Upper lobe of right lung (tissue), 1 donor: Measurements from ENCODE around the gene F13A1. TPM values are rescaled to one million over a fixed set of nuclear protein-coding genes. Genes with fewer than 3 reads are reported as not detected.
A peak's percentile ranks its signal among the peaks of the same experiment; 100 is the strongest.

ENCODE experiments used
- ATAC-seq: fragments of 200-7000 bp; cut with Tn5 transposase; one replicate; pipeline ENCODE4 v1.9.1; 2020; ENCODE audit warnings: mild to moderate bottlenecking, moderate library complexity
- DNase-seq: peaks from one replicate; pipeline ENCODE4 v3.0.0-alpha.2; 2020
- H3K27ac ChIP-seq: fragments of 200-600 bp; one replicate; pipeline ENCODE4 v1.8.0; 2022
- H3K27me3 ChIP-seq: fragments of 200-600 bp; one replicate; pipeline ENCODE4 v1.8.0; 2022; ENCODE audit warnings: mild to moderate bottlenecking
- H3K36me3 ChIP-seq: fragments of 200-600 bp; one replicate; pipeline ENCODE4 v1.8.0; 2022
- H3K4me1 ChIP-seq: fragments of 200-600 bp; one replicate; pipeline ENCODE4 v1.8.0; 2022
- H3K4me3 ChIP-seq: fragments of 200-600 bp; one replicate; pipeline ENCODE4 v1.8.0; 2022; ENCODE audit warnings: mild to moderate bottlenecking
- H3K9me3 ChIP-seq: fragments of 200-600 bp; one replicate; pipeline ENCODE4 v1.8.0; 2022
- CTCF ChIP-seq: fragments of 200-600 bp; IDR thresholded peaks from one replicate; pipeline ENCODE4 v1.8.0; 2022; ENCODE audit warnings: antibody characterized with exemption
- intact Hi-C: fragments of 100-400 bp; cut with DNase I; formaldehyde crosslinking; loops from one replicate; pipeline ENCODE4 v1.11.0; 2022
- total RNA-seq: library from RNA; stranded (reverse); fragmentation: NEBNext Ultra II Directional; extraction: Animal tissue kit (Norgen Biotek cat#: 25700); gene quantifications from one replicate; pipeline ENCODE4 v1.2.1, GENCODE V29; 2021
- donor health status: DM: no; HTN: yes; CAD: no; lungs with severe emphysema.

Gene F13A1
- total RNA-seq, 1 donor from 2014 or later, result 94.5 TPM

- ATAC-seq, result no peak
- TF ChIP-seq CTCF, result no peak
- Histone ChIP-seq H3K4me1 (no peaks in the 10 kb centered on the region), H3K4me3 (no peak overlapping the region), H3K27ac (no peak overlapping the region), H3K9me3 (no peaks in the 10 kb centered on the region), H3K27me3 (no peaks in the 10 kb centered on the region), H3K36me3 (no peaks in the 10 kb centered on the region)
- intact Hi-C loops, result no loop called here
- no peak for DNase-seq
Measured at GRCh38 chr6:6227896-6228295, 92.6 kb downstream of the F13A1 start.

- no peak overlapping the region for H3K4me3 ChIP-seq
- no peaks in the 10 kb centered on the region for H3K4me1 ChIP-seq
- intact Hi-C loops, result no loop called here
- H3K9me3 ChIP-seq, result no peaks in the 10 kb centered on the region
- peak; percentile 63 for ATAC-seq
- no peak for DNase-seq
- no peaks in the 10 kb centered on the region for H3K27me3 ChIP-seq
- H3K36me3 ChIP-seq, result no peaks in the 10 kb centered on the region
- no peak overlapping the region for H3K27ac ChIP-seq
- no peak for TF ChIP-seq CTCF
Measured at GRCh38 chr6:6225885-6226529, 94.5 kb downstream of the F13A1 start.

GRCh38 chr6:6224933-6225486 is 95.5 kb downstream of the F13A1 start:
- no peaks in the 10 kb centered on the region for H3K36me3 ChIP-seq
- ATAC-seq, result no peak
- H3K4me3 ChIP-seq, result no peak overlapping the region
- DNase-seq, result no peak
- no peak overlapping the region for H3K27ac ChIP-seq
- no peaks in the 10 kb centered on the region for H3K9me3 ChIP-seq
- TF ChIP-seq CTCF, result no peak
- H3K4me1 ChIP-seq, result no peaks in the 10 kb centered on the region
- H3K27me3 ChIP-seq, result no peaks in the 10 kb centered on the region
- intact Hi-C loops, result no loop called here

- Histone ChIP-seq H3K9me3 (no peaks in the 10 kb centered on the region), H3K4me3 (no peak overlapping the region), H3K4me1 (no peaks in the 10 kb centered on the region), H3K27me3 (no peaks in the 10 kb centered on the region), H3K27ac (no peak overlapping the region), H3K36me3 (no peaks in the 10 kb centered on the region)
- ATAC-seq, result no peak
- TF ChIP-seq CTCF, result peak; percentile 18
- intact Hi-C loops, result no loop called here
- no peak for DNase-seq
Measured at GRCh38 chr6:6221787-6222535, 98.5 kb downstream of the F13A1 start.

GRCh38 chr6:6220718-6221117 is 99.7 kb downstream of the F13A1 start:
- peak; percentile 18 for TF ChIP-seq CTCF
- no peaks in the 10 kb centered on the region for H3K9me3 ChIP-seq
- H3K4me1 ChIP-seq, result no peaks in the 10 kb centered on the region
- no peak overlapping the region for H3K27ac ChIP-seq
- DNase-seq (no peak), ATAC-seq (no peak)
- intact Hi-C loops, result no loop called here
- H3K27me3 ChIP-seq, result no peaks in the 10 kb centered on the region
- no peaks in the 10 kb centered on the region for H3K36me3 ChIP-seq
- H3K4me3 ChIP-seq, result no peak overlapping the region
